Ascending aorta (tissue), 2 donors: Measurements from ENCODE around the gene CBR1. TPM values are rescaled to one million over a fixed set of nuclear protein-coding genes. Genes with fewer than 3 reads are reported as not detected.
A peak's percentile ranks its signal among the peaks of the same experiment; 100 is the strongest.

Experiments
- DNase-seq, 2 donors: peaks; one replicate each; pipeline ENCODE4 v3.0.0-alpha.2; 2019; ENCODE audit warnings: low spot score in 2 of 2
- H3K27ac ChIP-seq, 2 donors: fragments of 200-600 bp; sonication (generic); one replicate each; pipeline ENCODE4 v1.5.1; 2016 to 2017; ENCODE audit warnings: mild to moderate bottlenecking in 1 of 2
- H3K27me3 ChIP-seq: fragments of 200-600 bp; sonication (generic); one replicate; pipeline ENCODE4 v1.5.1; 2017
- H3K36me3 ChIP-seq, 2 donors: fragments of 200-600 bp; sonication (generic); one replicate each; pipeline ENCODE4 v1.5.1; 2016
- H3K4me1 ChIP-seq, 2 donors: fragments of 200-600 bp; sonication (generic); one replicate each; pipeline ENCODE4 v1.5.1; 2016 to 2017; ENCODE audit warnings: mild to moderate bottlenecking in 1 of 2
- H3K4me3 ChIP-seq, 2 donors: fragments of 200-600 bp; sonication (generic); one replicate each; pipeline ENCODE4 v1.5.1; 2016 to 2017; ENCODE audit warnings: mild to moderate bottlenecking in 1 of 2
- H3K9me3 ChIP-seq, 2 donors: fragments of 200-600 bp; sonication (generic); one replicate each; pipeline ENCODE4 v1.5.1; 2016
- CTCF ChIP-seq, 3 experiments: fragments of 200-600 bp in 2 of 3; fragments of 450-650 bp in 1 of 3; sonication (generic) in 2 of 3; IDR thresholded peaks; one replicate each; pipeline ENCODE4 v1.5.1; 2016 to 2019; ENCODE audit warnings: antibody characterized with exemption in 3 of 3, mild to moderate bottlenecking in 1 of 3, moderate library complexity in 1 of 3
- intact Hi-C: fragments of 100-400 bp; cut with DNase I; formaldehyde crosslinking; loops from one replicate; pipeline ENCODE4 v1.15.1; 2023
- total RNA-seq: library from RNA; depleted of rRNA; stranded (reverse); fragments of >200 nt; gene quantifications from one replicate; pipeline ENCODE4 v1.1.0, GENCODE V29; 2016

CBR1 gene
- total RNA-seq, 1 donor from 2014 or later: 101 TPM

- no peak overlapping the region for H3K27ac ChIP-seq
- H3K36me3 ChIP-seq: peaks cover 48 to 82% of the 10 kb centered on the region in 2 donors
- H3K4me3 ChIP-seq: no peak overlapping the region
- H3K27me3 ChIP-seq: no peaks in the 10 kb centered on the region
- DNase-seq: no peak
- intact Hi-C loops: no loop called here
- TF ChIP-seq CTCF (IDR thresholded peaks at IDR 0.05): no peak
- no peaks in the 10 kb centered on the region for H3K4me1 ChIP-seq
- H3K9me3 ChIP-seq: no peaks in the 10 kb centered on the region
Measured at GRCh38 chr21:36052860-36053714, 16.7 kb upstream of the CBR1 start.

- no peaks in the 10 kb centered on the region for H3K27me3 ChIP-seq
- no peak overlapping the region for H3K4me3 ChIP-seq
- DNase-seq: no peak
- no peaks in the 10 kb centered on the region for H3K9me3 ChIP-seq
- peaks cover 48 to 80% of the 10 kb centered on the region in 2 donors for H3K36me3 ChIP-seq
- intact Hi-C loops: no loop called here
- no peak overlapping the region for H3K27ac ChIP-seq
- no peaks in the 10 kb centered on the region for H3K4me1 ChIP-seq
- no peak for TF ChIP-seq CTCF (IDR thresholded peaks at IDR 0.05)
Measured at GRCh38 chr21:36053715-36054062, 16.1 kb upstream of the CBR1 start.

- H3K36me3 ChIP-seq: peaks cover 39 to 67% of the 10 kb centered on the region in 2 donors
- TF ChIP-seq CTCF (IDR thresholded peaks at IDR 0.05): no peak
Measured at GRCh38 chr21:36055551-36055950, 14.3 kb upstream of the CBR1 start.

GRCh38 chr21:36059823-36060158 is 10.0 kb upstream of the CBR1 start:
- H3K4me1 ChIP-seq: peaks cover 0 to 11% of the 10 kb centered on the region in 2 donors
- no peaks in the 10 kb centered on the region for H3K27me3 ChIP-seq
- H3K9me3 ChIP-seq: no peaks in the 10 kb centered on the region
- H3K36me3 ChIP-seq: peaks cover 17 to 31% of the 10 kb centered on the region in 2 donors
- intact Hi-C loops: loop anchor here (1.0 to 10.0 kb wide), 4 partner anchors 53 to 1175 kb away; partner anchors contain the start of genes DOP1B and MORC3
- H3K27ac ChIP-seq: peak overlapping the region; percentile 91 to 93
- peak overlapping the region; percentile 80 to 81 for H3K4me3 ChIP-seq
- DNase-seq: peak in 1 of 2 donors; percentile 69
- TF ChIP-seq CTCF (IDR thresholded peaks at IDR 0.05): no peak

More at GRCh38 chr21:36055551-36055950, 14.3 kb upstream of the CBR1 start:
- H3K27ac ChIP-seq: no peak overlapping the region
- H3K27me3 ChIP-seq: no peaks in the 10 kb centered on the region
- H3K9me3 ChIP-seq: no peaks in the 10 kb centered on the region
- H3K4me1 ChIP-seq: peaks cover 0 to 8% of the 10 kb centered on the region in 2 donors
- DNase-seq: no peak
- H3K4me3 ChIP-seq: no peak overlapping the region
- intact Hi-C loops: no loop called here

GRCh38 chr21:36060159-36060921 is 9.5 kb upstream of the CBR1 start, which contains the start of gene SETD4:
TSS of gene SETD4 (minus strand) at chr21:36060526. CDS start at chr21:36058888, 1,638 bp downstream.
- H3K36me3 ChIP-seq: peaks cover 17 to 25% of the 10 kb centered on the region in 2 donors
- intact Hi-C loops: loop anchor here (1.0 to 10.0 kb wide), 4 partner anchors 52 to 1176 kb away; partner anchors contain the start of genes DOP1B and MORC3

More at GRCh38 chr21:36060159-36060921, 9.5 kb upstream of the CBR1 start, which contains the start of gene SETD4:
- Histone ChIP-seq H3K27me3 (no peaks in the 10 kb centered on the region), H3K27ac (peak within 1 kb of the TSS; percentile 91 to 93), H3K9me3 (no peaks in the 10 kb centered on the region), H3K4me3 (peak within 1 kb of the TSS; percentile 80 to 81), H3K4me1 (peaks cover 0 to 11% of the 10 kb centered on the region in 2 donors)
- DNase-seq: peak; percentile 63 to 95
- TF ChIP-seq CTCF (IDR thresholded peaks at IDR 0.05): no peak
